Suprapubic skin (tissue), 4 donors: ENCODE results near the gene RNF112. TPM values are rescaled to one million over a fixed set of nuclear protein-coding genes. Genes with fewer than 3 reads are reported as not detected.

ENCODE experiments used
- DNase-seq, 2 donors: peaks; one replicate each; pipeline ENCODE4 v3.0.0-alpha.2; 2019; ENCODE audit warnings: low spot score in 2 of 2
- H3K27ac ChIP-seq: fragments of 200-600 bp; sonication (generic); one replicate; pipeline ENCODE4 v1.5.1; 2019
- H3K27me3 ChIP-seq: fragments of 200-600 bp; sonication (generic); one replicate; pipeline ENCODE4 v1.5.1; 2019
- H3K36me3 ChIP-seq: fragments of 200-600 bp; sonication (generic); one replicate; pipeline ENCODE4 v1.5.1; 2019
- H3K4me1 ChIP-seq: fragments of 200-600 bp; sonication (generic); one replicate; pipeline ENCODE4 v1.5.1; 2019
- H3K4me3 ChIP-seq: fragments of 200-600 bp; sonication (generic); one replicate; pipeline ENCODE4 v1.5.1; 2019; ENCODE audit warnings: mild to moderate bottlenecking
- H3K9me3 ChIP-seq: fragments of 200-600 bp; sonication (generic); one replicate; pipeline ENCODE4 v1.5.1; 2019
- EP300 ChIP-seq: sonication (generic); formaldehyde crosslinking; IDR thresholded peaks from one replicate; pipeline ENCODE4 v1.6.1; 2017; ENCODE audit warnings: antibody characterized with exemption
- POLR2A ChIP-seq, 2 donors: fragments of 450-650 bp; IDR thresholded peaks; one replicate each; pipeline ENCODE4 v1.6.1; 2017; ENCODE audit warnings: antibody characterized with exemption in 2 of 2, mild to moderate bottlenecking in 2 of 2, moderate library complexity in 2 of 2
- POLR2AphosphoS5 ChIP-seq, 3 donors: sonication (generic); formaldehyde crosslinking; IDR thresholded peaks; one replicate each; pipeline ENCODE4 v1.6.1; 2017; ENCODE audit warnings: antibody characterized with exemption in 3 of 3
- WGBS: methylation state at CpG from one replicate; pipeline ENCODE4 v1.1.5; 2018; 5-methylcytosine and 5-hydroxymethylcytosine counted together
- total RNA-seq, 4 donors: library from RNA; depleted of rRNA; stranded (reverse); fragments of >200 nt; gene quantifications; one replicate each; pipeline ENCODE4 v1.1.0, GENCODE V29; 2016
- TF ChIP-seq, protein P1 (sequence below), 2 donors: fragments of 200-600 bp in 1 of 2; fragments of 450-650 bp in 1 of 2; sonication (generic) in 1 of 2; IDR thresholded peaks; one replicate each; pipeline ENCODE4 v1.5.1; 2016 to 2019; ENCODE audit warnings: antibody characterized with exemption in 2 of 2, mild to moderate bottlenecking in 1 of 2, moderate library complexity in 1 of 2

The RNF112 gene
- total RNA-seq, 4 donors from 2014 or later = 0.62 to 3.9 (median 1.5) TPM

- H3K4me3 ChIP-seq = no peak overlapping the region
- H3K27ac ChIP-seq = no peak overlapping the region
- peaks cover 20% of the 10 kb centered on the region for H3K4me1 ChIP-seq
- H3K9me3 ChIP-seq = no peaks in the 10 kb centered on the region
- 93% methylated on average over 4 of the region's 4 CpGs for WGBS
- H3K36me3 ChIP-seq = no peaks in the 10 kb centered on the region
- peak in 1 of 2 donors; percentile 27 for DNase-seq
- TF ChIP-seq, protein P1, sequence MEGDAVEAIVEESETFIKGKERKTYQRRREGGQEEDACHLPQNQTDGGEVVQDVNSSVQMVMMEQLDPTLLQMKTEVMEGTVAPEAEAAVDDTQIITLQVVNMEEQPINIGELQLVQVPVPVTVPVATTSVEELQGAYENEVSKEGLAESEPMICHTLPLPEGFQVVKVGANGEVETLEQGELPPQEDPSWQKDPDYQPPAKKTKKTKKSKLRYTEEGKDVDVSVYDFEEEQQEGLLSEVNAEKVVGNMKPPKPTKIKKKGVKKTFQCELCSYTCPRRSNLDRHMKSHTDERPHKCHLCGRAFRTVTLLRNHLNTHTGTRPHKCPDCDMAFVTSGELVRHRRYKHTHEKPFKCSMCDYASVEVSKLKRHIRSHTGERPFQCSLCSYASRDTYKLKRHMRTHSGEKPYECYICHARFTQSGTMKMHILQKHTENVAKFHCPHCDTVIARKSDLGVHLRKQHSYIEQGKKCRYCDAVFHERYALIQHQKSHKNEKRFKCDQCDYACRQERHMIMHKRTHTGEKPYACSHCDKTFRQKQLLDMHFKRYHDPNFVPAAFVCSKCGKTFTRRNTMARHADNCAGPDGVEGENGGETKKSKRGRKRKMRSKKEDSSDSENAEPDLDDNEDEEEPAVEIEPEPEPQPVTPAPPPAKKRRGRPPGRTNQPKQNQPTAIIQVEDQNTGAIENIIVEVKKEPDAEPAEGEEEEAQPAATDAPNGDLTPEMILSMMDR (IDR thresholded peaks at IDR 0.05) = no peak
- no peak for TF ChIP-seq POLR2A (IDR thresholded peaks at IDR 0.05)
- no peak for TF ChIP-seq EP300
- TF ChIP-seq POLR2AphosphoS5 (IDR thresholded peaks at IDR 0.05) = no peak
- H3K27me3 ChIP-seq = no peaks in the 10 kb centered on the region
Measured at GRCh38 chr17:19368229-19368628, 42.8 kb upstream of the RNF112 start.

DNA sequence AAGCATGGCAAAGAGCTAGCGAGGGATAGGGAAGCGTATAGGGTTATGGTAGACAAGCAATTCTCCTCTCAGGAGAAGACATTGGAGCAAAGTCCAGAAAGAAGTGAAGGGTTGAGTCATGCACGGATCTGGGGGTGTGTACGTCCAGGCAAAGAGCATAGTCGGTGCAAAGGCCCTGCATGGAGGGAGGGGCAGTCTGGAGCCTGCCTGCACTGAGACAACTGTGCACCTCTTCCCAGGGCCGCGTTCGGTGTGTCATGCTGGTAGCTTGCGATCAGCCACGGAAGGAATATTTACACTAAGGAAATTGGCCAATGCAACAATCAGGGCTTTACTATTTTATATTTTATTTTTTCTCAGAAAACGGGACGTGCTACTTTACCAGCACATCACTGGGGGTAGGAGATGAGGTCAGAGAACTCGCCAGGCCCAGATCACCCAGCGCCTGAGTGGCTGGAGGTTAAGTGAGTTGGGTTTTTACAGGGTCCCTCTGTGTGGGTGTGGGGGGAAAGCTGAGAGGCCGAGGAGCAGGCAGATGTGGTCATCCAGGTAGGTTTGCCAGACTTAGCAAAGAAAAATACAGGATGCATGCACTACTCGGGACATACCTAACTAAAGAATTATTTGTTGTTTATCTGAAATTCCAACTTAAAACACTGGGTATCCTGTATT lies 41.8 kb upstream of the RNF112 start:
- H3K27ac ChIP-seq = no peak overlapping the region
- WGBS = 89% methylated on average over 16 of the region's 16 CpGs

GRCh38 chr17:19369846-19370492 lies 41.1 kb upstream of the RNF112 start:
- no peaks in the 10 kb centered on the region for H3K9me3 ChIP-seq
- H3K27me3 ChIP-seq = no peaks in the 10 kb centered on the region
- H3K36me3 ChIP-seq = no peaks in the 10 kb centered on the region
- peak overlapping the region; percentile 59 for H3K27ac ChIP-seq
- TF ChIP-seq EP300 (no peak), POLR2AphosphoS5 (IDR thresholded peaks at IDR 0.05) (no peak), POLR2A (IDR thresholded peaks at IDR 0.05) (no peak)
- TF ChIP-seq, protein P1 (IDR thresholded peaks at IDR 0.05) = no peak
- 83% methylated on average over 11 of the region's 12 CpGs for WGBS
- DNase-seq = peak; percentile 75 to 82
- no peak overlapping the region for H3K4me3 ChIP-seq
- peaks cover 14% of the 10 kb centered on the region for H3K4me1 ChIP-seq

More for the DNA sequence above, 41.8 kb upstream of the RNF112 start:
- H3K4me1 ChIP-seq = peaks cover 14% of the 10 kb centered on the region
- TF ChIP-seq EP300 (no peak), POLR2AphosphoS5 (IDR thresholded peaks at IDR 0.05) (no peak), POLR2A (IDR thresholded peaks at IDR 0.05) (no peak)
- TF ChIP-seq, protein P1 (IDR thresholded peaks at IDR 0.05) = no peak
- H3K9me3 ChIP-seq = no peaks in the 10 kb centered on the region
- H3K36me3 ChIP-seq = no peaks in the 10 kb centered on the region
- peak in 1 of 2 donors; percentile 58 for DNase-seq
- no peaks in the 10 kb centered on the region for H3K27me3 ChIP-seq
- H3K4me3 ChIP-seq = no peak overlapping the region

GRCh38 chr17:19370493-19370960 lies 40.5 kb upstream of the RNF112 start:
- WGBS = no CpG with 5 or more reads among the region's 7 CpGs
- peak; percentile 76 to 82 for DNase-seq
- Histone ChIP-seq H3K36me3 (no peaks in the 10 kb centered on the region), H3K27me3 (no peaks in the 10 kb centered on the region), H3K4me1 (peaks cover 14% of the 10 kb centered on the region), H3K27ac (peak overlapping the region; percentile 59), H3K9me3 (no peaks in the 10 kb centered on the region), H3K4me3 (no peak overlapping the region)
- TF ChIP-seq EP300 (no peak), POLR2AphosphoS5 (IDR thresholded peaks at IDR 0.05) (no peak), POLR2A (IDR thresholded peaks at IDR 0.05) (no peak)
- TF ChIP-seq, protein P1 (IDR thresholded peaks at IDR 0.05) = no peak
